Retinal pigment epithelial cell (primary cell): ENCODE results near the gene XYLT1.

Experiments used
- DNase-seq: peaks from one replicate; pipeline ENCODE4 v3.0.0-alpha.2; 2010; ENCODE audit warnings: low read depth
- H3K4me3 ChIP-seq: 2 replicates; pipeline ENCODE4 v1.5.1; 2011; ENCODE audit warnings: mild to moderate bottlenecking, low read length, control low read depth, moderate library complexity
- CTCF ChIP-seq: conservative IDR thresholded peaks from 2 replicates; pipeline ENCODE4 v1.5.1; 2011; ENCODE audit warnings: low read depth, low read length, control low read depth, inconsistent platforms

XYLT1 gene

GRCh38 chr16:17348042-17348783, 122.5 kb downstream of the XYLT1 start:
- no peak for DNase-seq
- H3K4me3 ChIP-seq = no peak overlapping the region
- TF ChIP-seq CTCF = no peak

GRCh38 chr16:17347624-17348023, 123.1 kb downstream of the XYLT1 start:
- no peak overlapping the region for H3K4me3 ChIP-seq
- DNase-seq = no peak
- no peak for TF ChIP-seq CTCF

GRCh38 chr16:17346621-17347569, 123.9 kb downstream of the XYLT1 start:
- TF ChIP-seq CTCF = no peak
- DNase-seq = no peak
- no peak overlapping the region for H3K4me3 ChIP-seq

- TF ChIP-seq CTCF = no peak
- H3K4me3 ChIP-seq = no peak overlapping the region
- DNase-seq = no peak
These were observed 125.7 kb downstream of the XYLT1 start for GRCh38 chr16:17345043-17345442.

- DNase-seq = no peak
- no peak for TF ChIP-seq CTCF
- no peak overlapping the region for H3K4me3 ChIP-seq
These were observed 127.0 kb downstream of the XYLT1 start for GRCh38 chr16:17343728-17344127.

- DNase-seq = no peak
- H3K4me3 ChIP-seq = no peak overlapping the region
- TF ChIP-seq CTCF = no peak
These were observed 127.7 kb downstream of the XYLT1 start for GRCh38 chr16:17343028-17343427.
